ENCODE results near the gene HDAC10.

Gene HDAC10

GRCh38 chr22:50250555-50251476 is at the start of gene HDAC10:
HDAC10 (minus strand) TSS chr22:50251265; CDS start chr22:50251032, 233 bp downstream.
- no peak for DNase-seq

GRCh38 chr22:50300620-50301257 is 49.7 kb upstream of the HDAC10 start:
- DNase-seq: no peak

- no peak for DNase-seq
Measured at GRCh38 chr22:50299785-50300619, 48.9 kb upstream of the HDAC10 start.

- no peak for DNase-seq
Measured at GRCh38 chr22:50298937-50299784, 48.1 kb upstream of the HDAC10 start.

GRCh38 chr22:50298266-50298637 is 47.2 kb upstream of the HDAC10 start:
- DNase-seq: no peak

- DNase-seq: no peak
Measured at GRCh38 chr22:50297510-50298265, 46.6 kb upstream of the HDAC10 start.

- DNase-seq: no peak
Measured at GRCh38 chr22:50296658-50297490, 45.8 kb upstream of the HDAC10 start.

- no peak for DNase-seq
Measured at GRCh38 chr22:50294319-50294656, 43.2 kb upstream of the HDAC10 start.

- DNase-seq: no peak
Measured at GRCh38 chr22:50293441-50294318, 42.6 kb upstream of the HDAC10 start.

GRCh38 chr22:50292643-50293440 is 41.8 kb upstream of the HDAC10 start:
- DNase-seq: no peak

GRCh38 chr22:50289942-50290630 is 39.0 kb upstream of the HDAC10 start:
- DNase-seq: no peak

GRCh38 chr22:50289151-50289941 is 38.3 kb upstream of the HDAC10 start:
- DNase-seq: no peak

GRCh38 chr22:50287731-50288130 is 36.7 kb upstream of the HDAC10 start:
- DNase-seq: no peak

- DNase-seq: no peak
Measured at GRCh38 chr22:50286701-50287318, 35.7 kb upstream of the HDAC10 start.

- DNase-seq: no peak
Measured at GRCh38 chr22:50286275-50286674, 35.2 kb upstream of the HDAC10 start.

GRCh38 chr22:50285568-50286229 is 34.6 kb upstream of the HDAC10 start:
- no peak for DNase-seq
